Mammary epithelial cell (primary cell): Measurements from ENCODE around the gene NBPF6.
"Not testable (repeated sequence)": the region's sequence is repeated elsewhere in the genome, so short reads cannot be mapped to it uniquely, and the experiment has no call there.

Source experiments
- EZH2 ChIP-seq: IDR thresholded peaks from 2 replicates; pipeline ENCODE4 v1.6.1; 2012; ENCODE audit warnings: low read length, inconsistent platforms, borderline replicate concordance
- TF ChIP-seq, protein P1 (sequence below), 2 donors: IDR thresholded peaks in 1 of 2; conservative IDR thresholded peaks in 1 of 2; 2 replicates each; pipeline ENCODE4 v1.5.1; 2011 to 2012; ENCODE audit warnings: inconsistent platforms in 2 of 2, low read length in 2 of 2, mild to moderate bottlenecking in 2 of 2, control low read depth in 1 of 2, low read depth in 1 of 2; ENCODE audit not compliant: insufficient read depth in 1 of 2; ENCODE audit errors: extremely low read depth in 1 of 2

GRCh38 chr1:108454521-108454920 lies 4.4 kb downstream of the NBPF6 start:
- TF ChIP-seq EZH2: not testable (repeated sequence)
- TF ChIP-seq, protein P1, sequence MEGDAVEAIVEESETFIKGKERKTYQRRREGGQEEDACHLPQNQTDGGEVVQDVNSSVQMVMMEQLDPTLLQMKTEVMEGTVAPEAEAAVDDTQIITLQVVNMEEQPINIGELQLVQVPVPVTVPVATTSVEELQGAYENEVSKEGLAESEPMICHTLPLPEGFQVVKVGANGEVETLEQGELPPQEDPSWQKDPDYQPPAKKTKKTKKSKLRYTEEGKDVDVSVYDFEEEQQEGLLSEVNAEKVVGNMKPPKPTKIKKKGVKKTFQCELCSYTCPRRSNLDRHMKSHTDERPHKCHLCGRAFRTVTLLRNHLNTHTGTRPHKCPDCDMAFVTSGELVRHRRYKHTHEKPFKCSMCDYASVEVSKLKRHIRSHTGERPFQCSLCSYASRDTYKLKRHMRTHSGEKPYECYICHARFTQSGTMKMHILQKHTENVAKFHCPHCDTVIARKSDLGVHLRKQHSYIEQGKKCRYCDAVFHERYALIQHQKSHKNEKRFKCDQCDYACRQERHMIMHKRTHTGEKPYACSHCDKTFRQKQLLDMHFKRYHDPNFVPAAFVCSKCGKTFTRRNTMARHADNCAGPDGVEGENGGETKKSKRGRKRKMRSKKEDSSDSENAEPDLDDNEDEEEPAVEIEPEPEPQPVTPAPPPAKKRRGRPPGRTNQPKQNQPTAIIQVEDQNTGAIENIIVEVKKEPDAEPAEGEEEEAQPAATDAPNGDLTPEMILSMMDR (conservative IDR thresholded peaks at IDR 0.05 in 1 of 2, IDR thresholded peaks at IDR 0.05 in 1 of 2; ENCODE audit: extremely low read depth in 1 of 2, insufficient read depth in 1 of 2, low read depth in 1 of 2, low read length in 2 of 2): not testable (repeated sequence)
